Suprapubic skin (tissue), 4 donors: ENCODE data around the gene PGLYRP4. TPM values are rescaled to one million over a fixed set of nuclear protein-coding genes. Genes with fewer than 3 reads are reported as not detected.

Experiments used
- DNase-seq, 2 donors: peaks; one replicate each; pipeline ENCODE4 v3.0.0-alpha.2; 2019; ENCODE audit warnings: low spot score in 2 of 2
- H3K27ac ChIP-seq: fragments of 200-600 bp; sonication (generic); one replicate; pipeline ENCODE4 v1.5.1; 2019
- H3K27me3 ChIP-seq: fragments of 200-600 bp; sonication (generic); one replicate; pipeline ENCODE4 v1.5.1; 2019
- H3K36me3 ChIP-seq: fragments of 200-600 bp; sonication (generic); one replicate; pipeline ENCODE4 v1.5.1; 2019
- H3K4me1 ChIP-seq: fragments of 200-600 bp; sonication (generic); one replicate; pipeline ENCODE4 v1.5.1; 2019
- H3K4me3 ChIP-seq: fragments of 200-600 bp; sonication (generic); one replicate; pipeline ENCODE4 v1.5.1; 2019; ENCODE audit warnings: mild to moderate bottlenecking
- H3K9me3 ChIP-seq: fragments of 200-600 bp; sonication (generic); one replicate; pipeline ENCODE4 v1.5.1; 2019
- CTCF ChIP-seq, 2 donors: fragments of 200-600 bp in 1 of 2; fragments of 450-650 bp in 1 of 2; sonication (generic) in 1 of 2; IDR thresholded peaks; one replicate each; pipeline ENCODE4 v1.5.1; 2016 to 2019; ENCODE audit warnings: antibody characterized with exemption in 2 of 2, mild to moderate bottlenecking in 1 of 2, moderate library complexity in 1 of 2
- EP300 ChIP-seq: sonication (generic); formaldehyde crosslinking; IDR thresholded peaks from one replicate; pipeline ENCODE4 v1.6.1; 2017; ENCODE audit warnings: antibody characterized with exemption
- POLR2A ChIP-seq, 2 donors: fragments of 450-650 bp; IDR thresholded peaks; one replicate each; pipeline ENCODE4 v1.6.1; 2017; ENCODE audit warnings: antibody characterized with exemption in 2 of 2, mild to moderate bottlenecking in 2 of 2, moderate library complexity in 2 of 2
- POLR2AphosphoS5 ChIP-seq, 3 donors: sonication (generic); formaldehyde crosslinking; IDR thresholded peaks; one replicate each; pipeline ENCODE4 v1.6.1; 2017; ENCODE audit warnings: antibody characterized with exemption in 3 of 3
- WGBS: methylation state at CpG from one replicate; pipeline ENCODE4 v1.1.5; 2018; 5-methylcytosine and 5-hydroxymethylcytosine counted together
- total RNA-seq, 4 donors: library from RNA; depleted of rRNA; stranded (reverse); fragments of >200 nt; gene quantifications; one replicate each; pipeline ENCODE4 v1.1.0, GENCODE V29; 2016

The PGLYRP4 gene
- total RNA-seq, 4 donors from 2014 or later = 13.0 to 35.0 (median 21.2) TPM

DNA sequence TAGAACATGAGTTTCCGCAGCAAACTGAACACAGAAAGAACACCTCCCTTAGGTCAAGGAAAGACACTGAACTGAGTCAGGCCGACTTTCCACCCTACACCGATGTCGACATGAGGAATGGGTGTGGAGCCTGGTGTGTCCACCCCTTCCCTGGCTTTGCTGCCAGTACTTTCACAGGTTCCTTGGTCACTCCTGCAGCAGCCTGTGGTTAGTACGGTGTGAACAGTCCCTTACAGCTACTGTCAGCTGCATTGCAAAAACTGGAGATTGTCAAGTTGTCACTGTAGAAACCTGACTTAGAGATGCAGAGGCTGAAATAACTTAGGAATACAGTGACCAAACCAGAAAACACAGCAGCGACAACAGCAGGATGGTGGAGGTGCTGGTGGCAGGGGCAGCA is 43.0 kb downstream of the PGLYRP4 start:
- Histone ChIP-seq H3K4me1 (no peaks in the 10 kb centered on the region), H3K27ac (no peak overlapping the region), H3K4me3 (no peak overlapping the region), H3K9me3 (no peaks in the 10 kb centered on the region), H3K27me3 (no peaks in the 10 kb centered on the region), H3K36me3 (no peaks in the 10 kb centered on the region)
- no peak for TF ChIP-seq POLR2AphosphoS5 (IDR thresholded peaks at IDR 0.05)
- TF ChIP-seq EP300 = no peak
- TF ChIP-seq POLR2A (IDR thresholded peaks at IDR 0.05) = no peak
- no peak for TF ChIP-seq CTCF (IDR thresholded peaks at IDR 0.05)
- no peak for DNase-seq
- 85% methylated on average over 6 of the region's 6 CpGs for WGBS

GRCh38 chr1:153302308-153302707 is 46.3 kb downstream of the PGLYRP4 start:
- Histone ChIP-seq H3K27me3 (no peaks in the 10 kb centered on the region), H3K4me3 (no peak overlapping the region), H3K9me3 (no peaks in the 10 kb centered on the region), H3K36me3 (peaks cover 3% of the 10 kb centered on the region), H3K4me1 (no peaks in the 10 kb centered on the region), H3K27ac (no peak overlapping the region)
- WGBS = 74% methylated on average over 5 of the region's 5 CpGs
- no peak for DNase-seq
- TF ChIP-seq POLR2AphosphoS5 (IDR thresholded peaks at IDR 0.05) = no peak
- TF ChIP-seq POLR2A (IDR thresholded peaks at IDR 0.05) = no peak
- TF ChIP-seq CTCF (IDR thresholded peaks at IDR 0.05) = no peak
- TF ChIP-seq EP300 = no peak

- no peaks in the 10 kb centered on the region for H3K9me3 ChIP-seq
- peaks cover 3% of the 10 kb centered on the region for H3K36me3 ChIP-seq
- peaks cover 34% of the 10 kb centered on the region for H3K4me1 ChIP-seq
- TF ChIP-seq POLR2AphosphoS5 (IDR thresholded peaks at IDR 0.05) = no peak
- no peak for TF ChIP-seq EP300
- TF ChIP-seq POLR2A (IDR thresholded peaks at IDR 0.05) = no peak
- no peak for TF ChIP-seq CTCF (IDR thresholded peaks at IDR 0.05)
- WGBS = 49% methylated on average over 8 of the region's 9 CpGs
- no peak for DNase-seq
- H3K27me3 ChIP-seq = no peaks in the 10 kb centered on the region
- H3K4me3 ChIP-seq = no peak overlapping the region
- peak overlapping the region; percentile 89 for H3K27ac ChIP-seq
Measured at GRCh38 chr1:153293851-153294250, 54.8 kb downstream of the PGLYRP4 start.

GRCh38 chr1:153293480-153293775 is 55.2 kb downstream of the PGLYRP4 start:
- TF ChIP-seq POLR2A (IDR thresholded peaks at IDR 0.05) (no peak), CTCF (IDR thresholded peaks at IDR 0.05) (no peak), POLR2AphosphoS5 (IDR thresholded peaks at IDR 0.05) (no peak), EP300 (no peak)
- Histone ChIP-seq H3K4me3 (no peak overlapping the region), H3K36me3 (no peaks in the 10 kb centered on the region), H3K4me1 (peaks cover 35% of the 10 kb centered on the region), H3K27ac (peak overlapping the region; percentile 89), H3K9me3 (no peaks in the 10 kb centered on the region), H3K27me3 (no peaks in the 10 kb centered on the region)
- DNase-seq = no peak
- WGBS = 38% methylated on average over 7 of the region's 7 CpGs

GRCh38 chr1:153292740-153293479 is 55.7 kb downstream of the PGLYRP4 start:
- no peaks in the 10 kb centered on the region for H3K36me3 ChIP-seq
- TF ChIP-seq EP300 (no peak), CTCF (IDR thresholded peaks at IDR 0.05) (peak; percentile 22 to 27)
- DNase-seq = no peak
- H3K4me1 ChIP-seq = peaks cover 40% of the 10 kb centered on the region
- peak overlapping the region; percentile 89 for H3K27ac ChIP-seq
- no peak overlapping the region for H3K4me3 ChIP-seq
- WGBS = 44% methylated on average over 25 of the region's 25 CpGs
- no peaks in the 10 kb centered on the region for H3K9me3 ChIP-seq
- H3K27me3 ChIP-seq = no peaks in the 10 kb centered on the region
